ENCODE data around the gene SHMT2.
A peak's percentile ranks its signal among the peaks of the same experiment; 100 is the strongest.

The SHMT2 gene

DNA sequence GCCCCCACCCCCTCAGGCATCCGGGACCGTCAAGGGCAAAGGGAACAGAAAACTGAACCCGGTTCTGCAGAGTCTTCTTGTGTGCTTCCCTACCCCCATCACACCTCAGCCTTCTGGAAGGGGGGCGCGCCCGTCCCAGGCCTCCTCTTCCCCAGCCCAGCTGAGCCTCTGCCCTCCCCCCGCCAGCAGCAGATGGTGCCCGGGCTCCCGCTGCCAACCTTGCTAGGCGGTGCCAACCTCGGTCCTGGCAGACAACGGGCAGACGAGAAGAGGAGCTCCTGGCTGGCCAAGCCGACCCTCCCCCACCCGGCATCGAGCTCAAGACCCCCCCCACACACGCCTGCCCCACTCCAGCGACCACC is 12.8 kb downstream of the SHMT2 start:
- H3K36me3 ChIP-seq (ENCODE audit: control insufficient read depth in 2 of 2, insufficient read depth in 2 of 2, low read length in 2 of 2): no peaks in the 10 kb centered on the region
- peak overlapping the region in 1 of 2 donors; percentile 47 for H3K4me3 ChIP-seq (ENCODE audit: low read length in 2 of 2)
- H3K27ac ChIP-seq (ENCODE audit: low read length): no peak overlapping the region
- H3K4me1 ChIP-seq (ENCODE audit: control insufficient read depth, insufficient read depth, low read length): peaks cover 60% of the 10 kb centered on the region
- H3K9me3 ChIP-seq (ENCODE audit: control insufficient read depth in 2 of 2, low read length in 2 of 2): no peaks in the 10 kb centered on the region
- no peak overlapping the region for H3K9ac ChIP-seq (ENCODE audit: low read length in 2 of 2)
- H3K27me3 ChIP-seq (ENCODE audit: control insufficient read depth in 1 of 2, insufficient read depth in 2 of 2, low read length in 2 of 2): peaks cover 68 to 75% of the 10 kb centered on the region in 2 donors

DNA sequence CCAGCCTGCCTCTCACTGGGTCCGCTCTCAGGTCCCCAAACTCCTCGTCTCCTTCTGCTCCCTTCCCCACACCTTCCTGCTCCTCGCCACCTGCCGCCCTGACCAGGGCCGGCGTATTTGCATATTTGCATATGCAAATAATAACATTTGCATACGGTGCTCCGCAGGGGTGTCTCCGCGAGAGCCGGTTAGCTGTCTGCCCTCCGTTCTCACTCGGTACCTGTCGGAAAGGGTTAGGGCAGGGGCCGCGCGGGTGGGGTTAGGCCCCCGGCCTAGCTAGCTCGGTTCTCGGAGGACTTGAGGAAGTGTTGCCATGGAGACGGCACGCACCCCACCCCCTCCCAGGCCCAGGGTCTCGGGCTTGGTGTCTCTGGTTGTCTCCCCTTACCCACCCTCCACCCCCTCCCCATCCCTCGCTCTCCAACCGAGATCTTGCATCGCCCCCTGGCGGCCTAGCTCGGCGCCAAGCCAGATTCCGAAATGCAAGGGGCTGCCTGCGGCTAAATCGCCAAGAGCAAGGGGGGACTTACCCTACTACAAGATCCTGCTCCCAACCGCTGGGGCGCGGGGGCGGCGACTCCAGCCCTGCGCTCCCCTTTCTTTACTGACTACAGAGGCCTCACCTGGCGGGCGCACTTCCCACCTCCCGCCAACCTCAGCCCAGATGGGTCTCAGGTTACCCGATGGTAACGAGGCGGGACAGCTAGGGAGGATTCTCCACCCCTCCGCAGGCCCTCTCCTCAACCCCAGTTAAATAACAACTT is 13.4 kb downstream of the SHMT2 start:
- Histone ChIP-seq H3K9me3 (ENCODE audit: control insufficient read depth in 2 of 2, low read length in 2 of 2) (no peaks in the 10 kb centered on the region), H3K4me3 (ENCODE audit: low read length in 2 of 2) (peak overlapping the region; percentile 35 to 57), H3K9ac (ENCODE audit: low read length in 2 of 2) (no peak overlapping the region), H3K4me1 (ENCODE audit: control insufficient read depth, insufficient read depth, low read length) (peaks cover 59% of the 10 kb centered on the region), H3K27me3 (ENCODE audit: control insufficient read depth in 1 of 2, insufficient read depth in 2 of 2, low read length in 2 of 2) (peaks cover 62 to 70% of the 10 kb centered on the region in 2 donors), H3K27ac (ENCODE audit: low read length) (no peak overlapping the region), H3K36me3 (ENCODE audit: control insufficient read depth in 2 of 2, insufficient read depth in 2 of 2, low read length in 2 of 2) (no peaks in the 10 kb centered on the region)

DNA sequence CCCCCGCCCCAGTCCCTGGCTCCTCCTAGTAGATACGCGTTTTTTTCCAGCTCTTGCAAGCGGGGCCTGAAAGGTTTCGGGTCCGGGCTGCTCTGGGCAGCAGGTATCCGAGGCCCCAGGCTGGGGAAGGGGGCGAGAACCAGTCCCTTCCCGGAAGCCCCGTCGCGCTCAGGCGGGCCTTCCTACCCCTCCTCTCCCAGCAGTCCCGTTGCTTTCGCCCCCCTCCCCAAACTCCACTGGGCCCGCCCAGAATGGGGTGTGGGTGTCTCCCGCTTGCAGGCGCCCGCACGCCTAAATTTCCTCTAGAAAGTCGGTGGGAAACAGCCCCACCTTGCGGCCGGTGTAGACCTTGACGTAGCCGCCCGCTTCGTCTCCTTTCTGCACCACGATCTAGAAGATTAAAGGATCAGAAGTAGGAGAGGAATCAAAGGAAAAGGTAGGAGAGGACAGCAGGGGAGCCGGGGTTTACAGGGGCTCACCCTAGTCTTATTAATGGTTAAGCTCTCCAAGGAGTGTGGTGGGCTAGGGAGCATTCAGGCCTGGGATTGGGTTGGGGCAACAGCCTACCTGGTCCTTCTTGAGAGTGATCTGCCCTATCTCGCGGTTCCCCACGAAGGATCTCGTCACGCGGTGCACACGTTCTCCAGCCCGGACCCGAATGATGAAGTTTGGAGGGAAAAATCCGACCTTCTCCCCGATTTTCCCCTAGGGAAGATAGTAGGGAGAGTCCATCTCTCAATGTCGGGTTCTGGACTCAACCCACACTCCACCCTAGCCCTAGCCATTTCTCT is 14.2 kb downstream of the SHMT2 start:
- Histone ChIP-seq H3K9me3 (ENCODE audit: control insufficient read depth in 2 of 2, low read length in 2 of 2) (no peaks in the 10 kb centered on the region), H3K36me3 (ENCODE audit: control insufficient read depth in 2 of 2, insufficient read depth in 2 of 2, low read length in 2 of 2) (no peaks in the 10 kb centered on the region), H3K4me1 (ENCODE audit: control insufficient read depth, insufficient read depth, low read length) (peaks cover 51% of the 10 kb centered on the region), H3K9ac (ENCODE audit: low read length in 2 of 2) (no peak overlapping the region), H3K27me3 (ENCODE audit: control insufficient read depth in 1 of 2, insufficient read depth in 2 of 2, low read length in 2 of 2) (peaks cover 56 to 61% of the 10 kb centered on the region in 2 donors), H3K4me3 (ENCODE audit: low read length in 2 of 2) (peak overlapping the region in 1 of 2 donors; percentile 40), H3K27ac (ENCODE audit: low read length) (no peak overlapping the region)

DNA sequence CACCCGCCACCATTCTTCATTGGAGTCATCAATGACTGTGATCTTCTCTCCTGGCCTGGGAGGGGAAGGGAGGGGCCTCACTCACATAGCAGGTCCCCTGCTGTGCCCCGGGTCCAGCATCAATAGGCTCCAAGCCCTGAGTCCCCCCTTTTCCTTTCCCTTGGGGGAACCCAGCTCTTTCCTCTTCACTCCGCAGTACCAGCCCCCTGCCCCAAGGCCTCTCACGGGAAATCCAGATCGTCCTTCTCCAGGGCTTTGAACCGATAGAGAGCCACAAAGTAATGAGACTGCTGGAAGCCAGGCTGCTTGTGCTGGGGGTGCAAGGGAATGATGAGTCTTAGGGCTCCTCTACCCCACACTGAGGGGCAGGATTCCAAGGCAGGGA is 14.8 kb downstream of the SHMT2 start:
- H3K4me3 ChIP-seq (ENCODE audit: low read length in 2 of 2): no peak overlapping the region
- H3K27me3 ChIP-seq (ENCODE audit: control insufficient read depth in 1 of 2, insufficient read depth in 2 of 2, low read length in 2 of 2): peaks cover 55 to 61% of the 10 kb centered on the region in 2 donors
- no peak overlapping the region for H3K9ac ChIP-seq (ENCODE audit: low read length in 2 of 2)
- H3K9me3 ChIP-seq (ENCODE audit: control insufficient read depth in 2 of 2, low read length in 2 of 2): no peaks in the 10 kb centered on the region
- no peak overlapping the region for H3K27ac ChIP-seq (ENCODE audit: low read length)
- H3K36me3 ChIP-seq (ENCODE audit: control insufficient read depth in 2 of 2, insufficient read depth in 2 of 2, low read length in 2 of 2): no peaks in the 10 kb centered on the region
- peaks cover 46% of the 10 kb centered on the region for H3K4me1 ChIP-seq (ENCODE audit: control insufficient read depth, insufficient read depth, low read length)

DNA sequence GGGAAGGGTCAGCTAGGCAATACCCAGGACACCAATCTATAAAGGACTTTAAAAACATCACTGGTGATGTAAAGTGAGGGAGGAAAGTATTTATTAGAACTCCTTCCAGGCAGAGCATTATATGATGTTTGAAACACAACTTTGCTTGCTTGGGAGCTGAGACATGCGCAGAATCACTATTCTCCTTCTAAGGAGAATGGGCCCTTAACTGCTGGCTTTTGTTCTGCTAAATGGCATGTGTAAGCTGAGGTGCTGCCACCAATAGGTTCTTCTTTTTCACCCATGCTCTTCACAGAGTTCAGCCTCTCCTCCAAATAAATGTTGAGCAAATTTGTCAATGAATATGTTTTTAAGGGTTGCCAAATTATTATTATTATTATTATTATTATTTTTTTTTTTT is 17.5 kb downstream of the SHMT2 start:
- Histone ChIP-seq H3K36me3 (ENCODE audit: control insufficient read depth in 2 of 2, insufficient read depth in 2 of 2, low read length in 2 of 2) (no peaks in the 10 kb centered on the region), H3K9me3 (ENCODE audit: control insufficient read depth in 2 of 2, low read length in 2 of 2) (no peaks in the 10 kb centered on the region), H3K27ac (ENCODE audit: low read length) (no peak overlapping the region), H3K4me1 (ENCODE audit: control insufficient read depth, insufficient read depth, low read length) (peaks cover 18% of the 10 kb centered on the region), H3K9ac (ENCODE audit: low read length in 2 of 2) (no peak overlapping the region), H3K27me3 (ENCODE audit: control insufficient read depth in 1 of 2, insufficient read depth in 2 of 2, low read length in 2 of 2) (peaks cover 33% of the 10 kb centered on the region in 2 donors), H3K4me3 (ENCODE audit: low read length in 2 of 2) (no peak overlapping the region)

DNA sequence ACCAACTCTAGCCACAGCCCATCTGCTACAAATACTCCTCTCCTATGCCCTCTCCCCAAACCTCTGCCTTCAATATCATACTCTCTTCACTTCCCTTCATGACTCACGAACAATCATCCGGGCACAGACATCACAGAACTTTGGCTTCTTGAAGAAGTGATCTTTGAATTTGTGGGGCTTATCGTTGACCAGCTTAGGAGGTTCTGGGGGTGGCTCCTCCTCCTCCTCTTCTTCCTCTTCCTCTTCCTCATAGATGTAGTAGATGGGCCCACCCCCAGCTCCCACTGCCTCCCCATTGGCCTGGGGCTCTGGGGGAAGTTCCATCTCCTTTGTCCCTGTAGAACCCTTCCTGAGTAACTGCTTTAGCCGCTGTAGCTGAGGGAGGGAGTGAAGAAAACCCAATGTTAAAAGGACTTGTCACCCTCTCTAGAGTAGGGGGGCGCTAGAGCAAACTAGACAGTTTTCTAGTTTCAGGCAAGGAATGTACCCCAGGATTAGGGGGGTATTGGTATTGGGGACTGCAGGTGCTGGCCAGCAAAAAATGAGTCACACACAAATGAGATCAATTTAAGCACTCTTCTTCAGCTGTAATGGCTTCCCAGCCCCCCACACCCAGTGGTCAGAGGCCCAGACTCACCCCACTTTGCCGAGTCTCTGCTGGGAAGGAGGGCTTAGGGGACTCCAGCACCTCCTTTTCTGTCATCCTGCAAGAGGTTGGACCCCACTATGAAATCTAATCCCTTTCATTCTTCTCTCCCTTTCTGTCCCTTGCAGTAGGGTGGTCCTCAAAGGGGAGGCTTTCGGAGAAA is 19.6 kb downstream of the SHMT2 start:
- no peak overlapping the region for H3K27ac ChIP-seq (ENCODE audit: low read length)
- H3K9ac ChIP-seq (ENCODE audit: low read length in 2 of 2): no peak overlapping the region
- H3K36me3 ChIP-seq (ENCODE audit: control insufficient read depth in 2 of 2, insufficient read depth in 2 of 2, low read length in 2 of 2): peaks cover 0 to 2% of the 10 kb centered on the region in 2 donors
- H3K9me3 ChIP-seq (ENCODE audit: control insufficient read depth in 2 of 2, low read length in 2 of 2): no peaks in the 10 kb centered on the region
- peaks cover 13% of the 10 kb centered on the region in 2 donors for H3K27me3 ChIP-seq (ENCODE audit: control insufficient read depth in 1 of 2, insufficient read depth in 2 of 2, low read length in 2 of 2)
- H3K4me3 ChIP-seq (ENCODE audit: low read length in 2 of 2): no peak overlapping the region
- no peaks in the 10 kb centered on the region for H3K4me1 ChIP-seq (ENCODE audit: control insufficient read depth, insufficient read depth, low read length)

DNA sequence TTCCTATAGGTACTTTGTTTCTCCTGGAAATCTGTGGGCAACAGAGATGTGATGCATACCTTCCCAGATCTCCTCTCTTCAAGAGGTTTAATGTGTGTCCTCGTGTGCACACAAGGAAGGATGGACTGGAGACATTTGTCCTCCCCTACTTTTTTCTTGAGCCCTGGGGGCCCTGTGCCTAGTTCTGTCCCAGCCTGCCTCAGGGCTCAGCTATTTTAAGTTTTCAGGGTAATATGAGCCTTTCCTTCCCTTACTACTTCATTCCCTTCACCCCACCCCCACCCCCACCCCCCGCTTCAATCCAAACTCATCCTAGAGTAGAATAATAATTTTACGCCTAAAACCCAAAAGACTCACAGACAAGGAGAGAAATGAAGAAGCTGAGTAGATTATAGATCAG is 21.0 kb downstream of the SHMT2 start:
- H3K27me3 ChIP-seq (ENCODE audit: control insufficient read depth in 1 of 2, insufficient read depth in 2 of 2, low read length in 2 of 2): peaks cover 4 to 10% of the 10 kb centered on the region in 2 donors
- no peak overlapping the region for H3K27ac ChIP-seq (ENCODE audit: low read length)
- H3K4me3 ChIP-seq (ENCODE audit: low read length in 2 of 2): no peak overlapping the region
- H3K36me3 ChIP-seq (ENCODE audit: control insufficient read depth in 2 of 2, insufficient read depth in 2 of 2, low read length in 2 of 2): peaks cover 5 to 8% of the 10 kb centered on the region in 2 donors
- H3K9ac ChIP-seq (ENCODE audit: low read length in 2 of 2): no peak overlapping the region
- H3K9me3 ChIP-seq (ENCODE audit: control insufficient read depth in 2 of 2, low read length in 2 of 2): no peaks in the 10 kb centered on the region
- no peaks in the 10 kb centered on the region for H3K4me1 ChIP-seq (ENCODE audit: control insufficient read depth, insufficient read depth, low read length)

DNA sequence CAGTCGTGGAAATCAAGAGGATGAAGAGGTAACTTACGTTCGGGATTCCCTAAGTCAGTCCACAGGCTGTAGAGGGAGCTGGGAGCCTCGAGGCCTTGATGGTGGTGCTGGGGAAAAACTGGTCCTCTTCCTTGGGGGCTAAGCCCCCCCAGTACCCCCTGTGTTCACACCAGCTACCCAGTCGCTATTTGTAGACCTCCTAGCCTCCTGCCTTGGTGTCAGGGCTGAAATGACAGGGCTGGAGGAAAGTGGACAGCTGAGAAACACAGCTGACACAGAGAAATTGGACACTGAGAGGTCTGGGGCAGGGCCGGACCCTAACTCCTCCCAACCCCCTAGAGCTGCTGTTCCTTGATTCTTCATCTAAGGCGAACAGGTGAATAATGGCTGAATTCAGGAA is 21.4 kb downstream of the SHMT2 start, which contains the start of gene STAC3:
Gene STAC3 (minus strand): TSS at position 232 of the 400 bp plus-strand sequence. CDS start 1,551 bp downstream, outside the sequence.
- H3K36me3 ChIP-seq (ENCODE audit: control insufficient read depth in 2 of 2, insufficient read depth in 2 of 2, low read length in 2 of 2): peaks cover 9 to 12% of the 10 kb centered on the region in 2 donors
- H3K4me1 ChIP-seq (ENCODE audit: control insufficient read depth, insufficient read depth, low read length): no peaks in the 10 kb centered on the region
- H3K4me3 ChIP-seq (ENCODE audit: low read length in 2 of 2): no peak within 1 kb of the TSS
- H3K9ac ChIP-seq (ENCODE audit: low read length in 2 of 2): no peak within 1 kb of the TSS
- H3K27me3 ChIP-seq (ENCODE audit: control insufficient read depth in 1 of 2, insufficient read depth in 2 of 2, low read length in 2 of 2): peaks cover 4 to 10% of the 10 kb centered on the region in 2 donors
- H3K9me3 ChIP-seq (ENCODE audit: control insufficient read depth in 2 of 2, low read length in 2 of 2): no peaks in the 10 kb centered on the region
- no peak within 1 kb of the TSS for H3K27ac ChIP-seq (ENCODE audit: low read length)

DNA sequence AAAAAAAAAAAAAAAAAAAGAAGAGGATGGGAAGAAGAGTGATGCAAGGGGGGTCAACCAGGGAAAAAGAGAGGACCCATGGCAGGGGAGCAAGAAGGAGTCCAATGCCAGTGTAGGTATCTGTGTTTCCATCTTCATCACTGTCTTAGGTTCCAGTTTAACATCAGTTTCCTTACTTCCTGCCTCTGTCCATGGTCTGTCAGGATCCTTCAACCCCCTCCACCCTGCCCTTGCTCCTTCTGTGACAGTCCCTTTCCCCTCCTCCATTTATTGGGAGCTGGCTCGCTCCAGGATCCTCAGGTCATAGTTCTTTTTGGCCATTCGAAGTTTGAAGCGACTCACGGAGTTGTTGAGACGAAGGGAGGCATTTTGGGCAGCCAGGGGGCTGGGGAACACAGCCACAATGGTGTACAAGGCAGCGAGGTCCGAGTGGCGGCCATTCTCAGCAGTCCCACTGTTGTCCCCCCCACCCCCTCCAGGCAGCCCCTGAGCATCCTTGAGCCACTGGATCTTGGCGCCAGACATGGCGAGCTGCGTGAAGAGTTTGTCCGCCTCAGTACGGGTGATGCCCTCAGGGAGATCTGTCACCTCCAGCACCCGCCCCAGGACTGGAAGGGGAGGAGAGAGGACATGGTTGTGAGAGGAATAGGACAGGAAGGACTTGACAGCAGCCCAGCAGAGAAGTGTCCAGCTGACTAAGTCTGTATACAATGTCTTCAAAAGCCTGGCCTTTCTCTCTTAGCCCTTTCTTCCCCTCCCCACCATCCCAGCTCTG is 25.2 kb downstream of the SHMT2 start:
- peaks cover 36 to 37% of the 10 kb centered on the region in 2 donors for H3K36me3 ChIP-seq (ENCODE audit: control insufficient read depth in 2 of 2, insufficient read depth in 2 of 2, low read length in 2 of 2)
- H3K9me3 ChIP-seq (ENCODE audit: control insufficient read depth in 2 of 2, low read length in 2 of 2): no peaks in the 10 kb centered on the region
- no peak overlapping the region for H3K9ac ChIP-seq (ENCODE audit: low read length in 2 of 2)
- no peak overlapping the region for H3K4me3 ChIP-seq (ENCODE audit: low read length in 2 of 2)
- H3K27me3 ChIP-seq (ENCODE audit: control insufficient read depth in 1 of 2, insufficient read depth in 2 of 2, low read length in 2 of 2): no peaks in the 10 kb centered on the region
- no peak overlapping the region for H3K27ac ChIP-seq (ENCODE audit: low read length)
- no peaks in the 10 kb centered on the region for H3K4me1 ChIP-seq (ENCODE audit: control insufficient read depth, insufficient read depth, low read length)

DNA sequence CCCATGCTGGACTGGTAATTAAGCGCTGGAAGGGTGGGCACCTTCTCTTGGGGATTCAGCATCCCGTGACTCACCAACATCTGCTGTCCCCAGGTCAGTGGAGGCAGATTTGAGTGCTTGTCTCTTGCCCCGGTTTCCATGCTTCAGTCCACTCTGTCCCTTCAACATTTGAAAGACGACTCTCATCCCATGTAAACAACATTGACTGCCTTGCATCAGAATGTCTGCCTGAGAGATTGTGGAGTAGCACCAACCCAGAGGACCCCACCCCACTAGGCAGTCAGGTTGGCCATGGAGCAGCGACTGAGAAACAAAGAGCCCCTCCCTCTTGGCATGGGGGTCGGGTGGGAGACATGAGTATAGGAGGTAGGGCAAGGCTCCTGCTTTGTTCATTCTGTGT is 26.4 kb downstream of the SHMT2 start:
- Histone ChIP-seq H3K36me3 (ENCODE audit: control insufficient read depth in 2 of 2, insufficient read depth in 2 of 2, low read length in 2 of 2) (peaks cover 44 to 45% of the 10 kb centered on the region in 2 donors), H3K4me3 (ENCODE audit: low read length in 2 of 2) (no peak overlapping the region), H3K4me1 (ENCODE audit: control insufficient read depth, insufficient read depth, low read length) (no peaks in the 10 kb centered on the region), H3K9me3 (ENCODE audit: control insufficient read depth in 2 of 2, low read length in 2 of 2) (no peaks in the 10 kb centered on the region), H3K27ac (ENCODE audit: low read length) (no peak overlapping the region), H3K27me3 (ENCODE audit: control insufficient read depth in 1 of 2, insufficient read depth in 2 of 2, low read length in 2 of 2) (no peaks in the 10 kb centered on the region), H3K9ac (ENCODE audit: low read length in 2 of 2) (no peak overlapping the region)
